Measurements from ENCODE around the gene LARGE1. TPM values are rescaled to one million over a fixed set of nuclear protein-coding genes. Genes with fewer than 3 reads are reported as not detected.

LARGE1 gene
- total and polyA plus RNA-seq, 2 of the 13 experiments (the other 11 are each of a cell fraction or from before 2014, with no cell fraction given): 8.4 to 11.0 TPM

- Histone ChIP-seq H3K79me2 (ENCODE audit: insufficient read depth, low read length) (no peaks in the 10 kb centered on the region), H3K27ac (ENCODE audit: extremely low read length, insufficient read depth, low read length) (no peak overlapping the region), H3K9ac (ENCODE audit: insufficient read depth, low read depth, low read length) (no peak overlapping the region), H3K9me3 (ENCODE audit: low read length) (no peaks in the 10 kb centered on the region), H3K4me3 (replicated peaks in 1 of 3; ENCODE audit: insufficient read depth in 1 of 3, low read depth in 2 of 3, low read length in 3 of 3) (no peak overlapping the region), H3K36me3 (replicated peaks in 1 of 2; ENCODE audit: control insufficient read depth in 1 of 2, insufficient read depth in 2 of 2, low read length in 2 of 2) (no peaks in the 10 kb centered on the region; a peak in 1 of 5 replicates), H3K4me1 (ENCODE audit: insufficient read depth, low read length) (peaks cover 24% of the 10 kb centered on the region), H4K20me1 (ENCODE audit: insufficient read depth, low read length) (no peaks in the 10 kb centered on the region), H3K27me3 (ENCODE audit: control insufficient read depth in 1 of 2, insufficient read depth in 2 of 2, low read length in 2 of 2) (no peaks in the 10 kb centered on the region), H3K4me2 (ENCODE audit: low read depth, low read length) (0 out of 2 replicates have a peak overlapping the region, but pooled peaks have one; percentile 1), H2AFZ (ENCODE audit: low read length) (no peak overlapping the region)
- ChIA-PET CTCF (ENCODE audit: low intra/inter-chr PET ratio, low total read pairs) (no interaction called here), POLR2A (no interaction called here)
- ATAC-seq: peak; percentile 43; the same call in 2 of the 3 replicates
- no peak for FAIRE-seq
- intact Hi-C loops (cut with micrococcal nuclease; ENCODE audit: unreplicated experiment) (no loop called here), in situ Hi-C loops (cut with HindIII; ENCODE audit: extremely low pct_ligation_motif_present, low pct_unique_long_range_greater_than_20kb) (no loop called here)
- DNase-seq (ENCODE audit: low spot score): peak; percentile 72
- WGBS (ENCODE audit: low lambda C conversion rate): 32% methylated on average over 5 of the region's 5 CpGs
- no TSS peak for BruUV-seq (replicated peaks)
- peak; percentile 45; the same call in 1 of the 2 replicates for TF ChIP-seq FOSL2 (CRISPR knock-in tag; IDR thresholded peaks at IDR 0.05)
- TF ChIP-seq TCF7 (IDR thresholded peaks at IDR 0.05; ENCODE audit: low read depth): peak; percentile 41; the same call in 1 of the 2 replicates
- TF ChIP-seq CHD2 (IDR thresholded peaks at IDR 0.05; ENCODE audit: low read depth, low read length): no peak
- TF ChIP-seq NR2F1 (CRISPR knock-in tag; IDR thresholded peaks at IDR 0.05): no peak
These were observed 267.7 kb downstream of the LARGE1 start for GRCh38 chr22:33652615-33653014.

GRCh38 chr22:33650244-33650643 is 270.0 kb downstream of the LARGE1 start:
- FAIRE-seq (no peak), ATAC-seq (no peak), DNase-seq (ENCODE audit: low spot score) (no peak)
- H3K9ac ChIP-seq (ENCODE audit: insufficient read depth, low read depth, low read length): no peak overlapping the region
- H3K27ac ChIP-seq (ENCODE audit: extremely low read length, insufficient read depth, low read length): no peak overlapping the region
- 93% methylated on average over 21 of the region's 22 CpGs for WGBS (ENCODE audit: low lambda C conversion rate)
- in situ Hi-C loops (cut with HindIII; ENCODE audit: extremely low pct_ligation_motif_present, low pct_unique_long_range_greater_than_20kb) (no loop called here), intact Hi-C loops (cut with micrococcal nuclease; ENCODE audit: unreplicated experiment) (no loop called here)
- TF ChIP-seq GLI4 (CRISPR knock-in tag; IDR thresholded peaks at IDR 0.05; ENCODE audit: borderline replicate concordance) (no peak), ZNF749 (CRISPR knock-in tag; IDR thresholded peaks at IDR 0.05; ENCODE audit: borderline replicate concordance) (no peak), MEF2D (CRISPR knock-in tag; IDR thresholded peaks at IDR 0.05) (no peak), REXO4 (CRISPR knock-in tag; IDR thresholded peaks at IDR 0.05; ENCODE audit: borderline replicate concordance) (no peak), KLF15 (CRISPR knock-in tag; IDR thresholded peaks at IDR 0.05; ENCODE audit: borderline replicate concordance) (no peak), ZNF710 (CRISPR knock-in tag; IDR thresholded peaks at IDR 0.05; ENCODE audit: borderline replicate concordance) (no peak), WIZ (CRISPR knock-in tag; IDR thresholded peaks at IDR 0.05) (no peak), ZNF33A (CRISPR knock-in tag; IDR thresholded peaks at IDR 0.05; ENCODE audit: borderline replicate concordance) (no peak), IKZF5 (CRISPR knock-in tag; IDR thresholded peaks at IDR 0.05) (no peak), EZH2 (conservative IDR thresholded peaks at IDR 0.05; ENCODE audit: low read depth, low read length) (no peak), MED8 (CRISPR knock-in tag; IDR thresholded peaks at IDR 0.05; ENCODE audit: insufficient replicate concordance) (no peak)
- TF ChIP-seq, protein P1, sequence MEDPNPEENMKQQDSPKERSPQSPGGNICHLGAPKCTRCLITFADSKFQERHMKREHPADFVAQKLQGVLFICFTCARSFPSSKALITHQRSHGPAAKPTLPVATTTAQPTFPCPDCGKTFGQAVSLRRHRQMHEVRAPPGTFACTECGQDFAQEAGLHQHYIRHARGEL (CRISPR knock-in tag; IDR thresholded peaks at IDR 0.05): no peak
- no peaks in the 10 kb centered on the region; a peak in 1 of 5 replicates for H3K36me3 ChIP-seq (replicated peaks in 1 of 2; ENCODE audit: control insufficient read depth in 1 of 2, insufficient read depth in 2 of 2, low read length in 2 of 2)
- BruUV-seq (replicated peaks): no TSS peak
- no peaks in the 10 kb centered on the region for H4K20me1 ChIP-seq (ENCODE audit: insufficient read depth, low read length)
- H3K4me2 ChIP-seq (ENCODE audit: low read depth, low read length): no peak overlapping the region
- CTCF ChIA-PET (ENCODE audit: low intra/inter-chr PET ratio, low total read pairs): no interaction called here
- peaks cover 22% of the 10 kb centered on the region for H3K4me1 ChIP-seq (ENCODE audit: insufficient read depth, low read length)
- POLR2A ChIA-PET: no interaction called here
- no peaks in the 10 kb centered on the region for H3K9me3 ChIP-seq (ENCODE audit: low read length)
- H2AFZ ChIP-seq (ENCODE audit: low read length): no peak overlapping the region
- no peaks in the 10 kb centered on the region for H3K79me2 ChIP-seq (ENCODE audit: insufficient read depth, low read length)
- no peaks in the 10 kb centered on the region for H3K27me3 ChIP-seq (ENCODE audit: control insufficient read depth in 1 of 2, insufficient read depth in 2 of 2, low read length in 2 of 2)
- no peak overlapping the region for H3K4me3 ChIP-seq (replicated peaks in 1 of 3; ENCODE audit: insufficient read depth in 1 of 3, low read depth in 2 of 3, low read length in 3 of 3)
